HG03159 (cell line): ENCODE measurements around the gene RNF186.
"Not testable (repeated sequence)": the region's sequence is repeated elsewhere in the genome, so short reads cannot be mapped to it uniquely, and the experiment has no call there.

Source experiments
- ATAC-seq: cut with Tn5 transposase; IDR thresholded peaks from one replicate; pipeline ENCODE4 v1.9.1; 2021; ENCODE audit warnings: mild to moderate bottlenecking, moderate library complexity; ENCODE audit not compliant: unreplicated experiment

RNF186 gene

DNA sequence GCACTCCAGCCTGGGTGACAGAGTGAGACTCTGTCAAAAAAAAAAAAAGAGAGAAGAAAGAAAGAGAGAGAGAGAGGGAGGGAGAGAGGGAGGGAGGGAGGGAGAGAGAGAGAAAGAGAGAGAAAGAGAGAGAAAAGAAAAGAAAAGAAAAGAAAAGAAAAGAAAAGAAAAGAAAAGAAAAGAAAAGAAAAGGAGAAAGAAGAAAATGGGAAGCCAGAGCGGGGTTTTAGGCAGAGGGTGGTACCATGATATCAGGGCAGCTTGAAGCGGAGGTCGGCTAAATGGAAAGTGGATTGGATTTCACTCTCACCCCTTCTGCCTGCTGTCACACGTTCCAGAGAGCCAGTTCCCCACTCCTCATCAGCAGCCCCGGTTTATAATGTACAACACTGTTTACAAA is 17.3 kb downstream of the RNF186 start:
- ATAC-seq: no peak

GRCh38 chr1:19794583-19794982 is 20.5 kb downstream of the RNF186 start:
- no peak for ATAC-seq

- ATAC-seq: no peak
These were observed 21.6 kb downstream of the RNF186 start for GRCh38 chr1:19793360-19794046.

DNA sequence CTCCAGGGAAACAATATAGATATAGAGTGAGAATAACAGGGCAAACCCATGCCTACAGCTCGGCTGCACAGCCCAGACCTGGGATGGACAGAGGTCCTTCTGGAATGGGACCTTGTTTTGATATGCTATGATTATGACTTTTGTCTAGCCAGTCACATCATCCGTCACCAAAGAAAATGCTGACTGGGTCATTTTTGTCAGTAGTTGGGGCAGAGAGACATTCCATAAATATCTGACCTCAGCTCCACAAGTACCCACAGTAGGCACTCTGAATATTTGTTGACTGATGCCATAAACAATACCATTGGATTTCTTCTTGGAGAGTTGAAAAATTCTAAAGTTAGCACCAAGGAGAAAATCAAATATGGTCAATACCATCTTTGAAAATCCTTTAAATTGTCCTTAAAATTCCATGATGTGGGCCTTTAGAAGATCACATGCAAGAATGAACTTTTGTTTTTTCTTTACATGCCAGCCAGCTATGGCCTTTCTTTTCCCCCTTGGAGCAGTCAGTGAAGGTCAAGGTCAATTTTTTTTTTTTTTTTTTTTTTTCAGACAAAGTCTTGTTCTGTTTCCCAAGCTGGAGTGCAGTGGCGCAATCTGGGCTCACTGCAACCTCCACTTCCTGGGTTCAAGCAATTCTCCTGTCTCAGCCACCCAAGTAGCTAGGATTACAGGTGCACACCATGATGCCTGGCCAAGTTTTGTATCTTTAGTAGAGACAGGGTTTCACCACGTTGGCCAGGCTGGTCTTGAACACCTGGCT is 22.7 kb downstream of the RNF186 start:
- no peak for ATAC-seq

DNA sequence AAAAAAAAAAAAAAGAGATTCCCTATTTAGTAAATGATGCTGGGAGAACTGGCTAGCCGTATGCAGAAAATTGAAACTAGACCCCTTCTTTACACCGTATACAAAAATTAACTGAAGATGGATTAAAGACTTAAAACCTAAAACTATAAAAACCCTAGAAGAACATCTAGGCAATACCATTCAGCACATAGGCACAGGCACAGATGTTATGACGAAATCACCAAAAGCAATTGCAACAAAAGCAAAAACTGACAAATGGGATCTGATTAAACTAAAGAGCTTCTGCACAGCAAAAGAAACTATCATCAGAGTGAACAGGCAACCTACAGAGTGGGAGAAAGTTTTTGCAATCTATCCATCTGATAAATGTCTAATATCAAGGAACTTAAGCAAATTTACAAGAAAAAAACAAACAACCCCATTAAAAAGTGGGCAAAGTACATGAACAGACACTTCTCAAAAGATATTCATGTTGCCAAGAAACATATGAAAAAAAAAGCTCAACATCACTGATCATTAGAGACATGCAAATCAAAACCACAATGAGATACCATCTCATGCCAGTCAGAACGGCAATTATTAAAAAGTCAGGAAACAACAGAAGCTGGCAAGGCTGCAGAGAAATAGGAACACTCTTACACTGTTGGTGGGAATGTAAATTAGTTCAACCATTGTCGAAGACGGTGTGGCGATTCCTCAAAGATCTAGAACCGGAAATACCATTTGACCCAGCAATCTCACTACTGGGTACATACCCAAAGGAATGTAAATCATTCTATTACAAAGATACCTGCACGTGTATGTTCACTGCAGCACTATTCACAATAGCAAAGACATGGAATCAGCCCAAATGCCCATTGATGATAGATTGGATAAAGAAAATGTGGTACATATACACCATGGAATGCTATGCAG is 24.8 kb downstream of the RNF186 start:
- not testable (repeated sequence) for ATAC-seq

DNA sequence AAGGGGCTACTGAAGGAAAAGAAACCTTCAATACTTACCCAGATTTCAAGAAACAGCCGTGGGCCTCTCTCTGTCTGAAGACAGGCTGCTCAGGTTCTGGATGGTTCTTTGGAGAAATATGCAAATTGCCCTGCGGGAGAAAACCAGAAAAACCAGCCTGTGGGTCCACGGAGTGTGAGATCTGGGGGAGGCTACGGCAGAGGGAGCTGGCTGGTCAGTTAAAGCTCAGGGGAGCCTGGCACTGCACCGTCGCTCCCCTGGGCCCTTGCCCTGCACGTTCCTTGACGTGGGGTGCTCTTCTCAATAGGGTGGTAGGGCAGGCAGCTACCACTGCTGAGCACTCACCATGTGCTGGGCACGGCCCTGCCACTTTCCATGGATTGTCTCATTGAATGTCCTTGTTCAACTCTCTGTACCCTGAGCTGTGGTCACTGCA is 28.1 kb downstream of the RNF186 start:
- ATAC-seq: no peak

GRCh38 chr1:19785660-19786059 is 29.4 kb downstream of the RNF186 start:
- no peak for ATAC-seq

DNA sequence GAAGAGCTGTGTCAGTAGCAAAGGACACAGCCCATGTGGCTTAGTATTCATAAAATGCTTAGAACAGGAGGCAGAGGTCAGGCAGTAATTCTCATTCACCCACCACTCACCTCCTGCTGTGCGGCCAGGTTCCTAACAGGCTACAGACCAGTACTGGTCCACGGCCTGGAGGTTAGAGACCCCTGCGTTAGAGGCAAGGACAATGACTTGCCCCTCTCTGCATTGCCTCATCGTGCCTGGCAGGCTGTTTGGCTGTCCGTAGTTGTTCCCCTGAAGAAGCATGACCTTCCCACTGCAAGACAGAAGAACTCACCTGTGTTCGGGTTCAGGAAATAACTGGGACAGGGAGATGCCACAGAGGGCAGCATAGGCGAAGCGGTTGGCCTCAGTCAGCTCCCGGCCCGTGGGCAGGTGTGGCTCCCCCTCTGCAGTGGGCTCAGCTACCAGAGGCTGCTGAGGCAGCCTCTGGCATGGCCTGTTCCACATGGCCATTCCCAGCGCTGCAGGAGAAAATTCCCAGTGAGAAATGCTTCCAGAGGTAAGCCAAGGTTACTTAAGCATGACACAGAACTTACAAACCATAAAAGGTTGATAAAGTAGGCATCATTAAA is 34.7 kb downstream of the RNF186 start:
- ATAC-seq: no peak

GRCh38 chr1:19776933-19777332 is 38.1 kb downstream of the RNF186 start:
- no peak for ATAC-seq

GRCh38 chr1:19776287-19776686 is 38.8 kb downstream of the RNF186 start:
- ATAC-seq: no peak

DNA sequence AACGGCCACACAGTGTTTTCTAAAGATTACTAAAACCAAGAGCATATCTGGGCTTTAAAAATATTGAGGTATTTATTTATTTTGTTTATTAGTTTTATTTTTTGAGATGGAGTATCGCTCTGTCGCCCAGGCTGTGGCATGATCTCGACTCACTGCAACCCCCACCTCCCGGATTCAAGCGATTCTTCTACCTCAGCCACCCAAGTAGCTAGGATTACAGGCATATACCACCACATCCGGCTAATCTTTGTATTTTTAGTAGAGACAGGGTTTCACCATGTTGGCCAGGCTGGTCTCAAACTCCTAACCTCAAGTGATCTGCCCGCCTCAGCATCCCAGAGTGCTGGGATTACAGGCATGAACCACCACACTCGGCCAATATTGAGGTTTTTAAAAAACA is 39.3 kb downstream of the RNF186 start:
- no peak for ATAC-seq

GRCh38 chr1:19775317-19775716 is 39.8 kb downstream of the RNF186 start:
- ATAC-seq: no peak

GRCh38 chr1:19774180-19774785 is 40.8 kb downstream of the RNF186 start:
- ATAC-seq: no peak

DNA sequence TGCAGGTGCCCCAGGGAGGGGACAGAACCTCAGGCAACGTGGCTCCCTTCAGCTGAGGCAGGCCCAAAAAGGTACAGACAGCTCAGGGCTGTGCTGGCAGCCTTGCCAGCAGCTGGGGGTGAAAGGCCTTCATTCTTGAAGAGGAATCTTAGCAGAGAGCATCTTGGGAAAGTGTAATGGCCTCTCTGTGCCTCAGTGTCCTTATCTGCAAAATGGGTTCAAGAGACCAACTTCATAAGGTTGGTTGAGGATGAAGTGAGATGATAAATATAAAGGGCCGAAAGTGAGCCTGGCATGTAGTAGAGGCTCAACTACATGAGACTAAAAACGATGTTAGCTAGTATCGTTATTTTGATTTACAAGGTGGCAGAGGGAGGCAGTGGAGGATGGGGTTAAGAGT is 41.6 kb downstream of the RNF186 start:
- no peak for ATAC-seq

DNA sequence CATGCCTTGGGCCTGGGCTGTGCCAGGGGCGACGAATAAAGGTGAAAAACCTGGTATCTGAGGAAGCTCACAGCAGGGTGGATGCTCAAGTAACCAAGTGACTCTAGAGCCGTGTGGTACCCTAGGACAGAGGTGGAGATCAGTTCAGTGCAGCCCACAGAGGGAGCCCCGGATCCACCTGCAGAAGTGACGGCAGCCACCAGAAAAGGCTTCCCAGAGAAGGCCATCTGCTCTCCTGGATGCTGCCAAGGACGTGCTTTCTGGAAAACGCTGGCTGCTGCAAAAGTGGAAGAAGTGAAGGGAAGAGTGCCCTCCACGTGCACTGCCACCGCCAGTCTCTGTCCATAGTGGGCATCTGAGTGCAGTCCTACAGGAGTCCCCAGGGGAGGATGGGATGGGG is 43.0 kb downstream of the RNF186 start:
- ATAC-seq: no peak

- ATAC-seq: no peak
These were observed 43.7 kb downstream of the RNF186 start for GRCh38 chr1:19771350-19771749.

DNA sequence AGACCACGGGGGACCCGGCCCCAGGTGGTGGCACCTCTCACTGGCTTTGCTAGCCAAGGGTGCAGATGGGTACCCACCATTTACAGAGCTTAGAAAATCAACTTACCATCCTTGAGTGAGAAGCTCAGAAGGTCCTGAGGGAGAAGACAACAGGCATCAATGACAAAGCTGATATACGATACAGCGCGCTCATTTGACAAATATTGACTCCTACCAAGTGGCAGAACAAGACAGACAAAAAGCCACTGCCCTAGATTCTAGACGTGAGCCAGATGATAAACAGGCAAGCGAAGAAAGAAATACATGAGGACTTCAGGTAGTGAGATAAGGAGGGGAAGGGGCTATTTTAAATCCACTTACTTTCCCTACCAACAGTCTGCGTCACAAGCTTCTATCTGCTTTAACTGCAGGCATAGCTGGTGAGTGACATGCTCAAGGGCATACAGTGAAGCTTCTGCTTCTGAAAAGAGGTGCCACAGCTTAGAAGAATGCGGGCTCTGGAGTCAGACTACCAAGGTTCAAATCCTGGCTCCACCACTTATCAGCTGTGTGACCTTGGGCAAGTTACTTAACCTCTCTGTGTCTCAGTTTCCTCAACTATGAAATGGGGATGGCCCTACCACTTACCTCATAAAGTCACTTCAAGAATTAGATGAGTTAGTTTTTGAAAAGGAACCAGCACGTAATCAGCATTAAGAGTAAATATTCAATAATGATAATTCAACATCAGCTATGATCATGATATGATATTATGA is 44.5 kb downstream of the RNF186 start:
- no peak for ATAC-seq

GRCh38 chr1:19769211-19769932 is 45.7 kb downstream of the RNF186 start:
- ATAC-seq: no peak
